Muscle of arm (tissue), 14 donors: ENCODE measurements around the gene INCA1. TPM values are rescaled to one million over a fixed set of nuclear protein-coding genes. Genes with fewer than 3 reads are reported as not detected.
"Not testable (repeated sequence)": the region's sequence is repeated elsewhere in the genome, so short reads cannot be mapped to it uniquely, and the experiment has no call there.

ENCODE experiments used
- DNase-seq: peaks from one replicate; pipeline ENCODE4 v3.0.0-alpha.2; 2013
- long read RNA-seq, 11 donors: transcript quantifications; one replicate each; lab custom pipeline, GENCODE V29; 2026
- polyA plus RNA-seq, 12 donors: library from polyadenylated mRNA; unstranded; fragments of 120-200 nt; gene quantifications; one replicate each; pipeline ENCODE4 v1.2.1, GENCODE V29; 2013; ENCODE audit not compliant: insufficient read length in 12 of 12

Gene INCA1, protein sequence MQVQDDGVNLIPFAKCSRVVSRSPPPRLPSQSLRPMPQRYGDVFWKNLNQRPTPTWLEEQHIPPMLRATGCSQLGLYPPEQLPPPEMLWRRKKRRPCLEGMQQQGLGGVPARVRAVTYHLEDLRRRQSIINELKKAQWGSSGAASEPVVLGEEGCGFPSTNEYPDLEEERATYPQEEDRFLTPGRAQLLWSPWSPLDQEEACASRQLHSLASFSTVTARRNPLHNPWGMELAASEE
- polyA plus RNA-seq: 1 to 10 TPM in 10 of 12 donors, not detected in 2; 3.1 to 6.8 (median 4.7) TPM
- long read RNA-seq, donor 1: 0 reads
- long read RNA-seq, donor 2: 0 reads
- long read RNA-seq, donor 3: 0 reads
- long read RNA-seq, donor 4: 0 reads
- long read RNA-seq, donor 5, partial matches to known transcripts: 74 of 95 reads
- long read RNA-seq, donor 5, other reads (novel, unspliced or antisense): 21 of 95 reads
- long read RNA-seq, donor 6: 0 reads
- long read RNA-seq, donor 7: 0 reads
- long read RNA-seq, donor 8, partial matches to known transcripts: 69 of 90 reads
- long read RNA-seq, donor 8, other reads (novel, unspliced or antisense): 21 of 90 reads
- long read RNA-seq, donor 9: 0 reads
- long read RNA-seq, donor 10: 0 reads
- long read RNA-seq, donor 11, partial matches to known transcripts: 9 of 9 reads
- long read RNA-seq, donor 11, other reads (novel, unspliced or antisense): 0 of 9 reads

DNA sequence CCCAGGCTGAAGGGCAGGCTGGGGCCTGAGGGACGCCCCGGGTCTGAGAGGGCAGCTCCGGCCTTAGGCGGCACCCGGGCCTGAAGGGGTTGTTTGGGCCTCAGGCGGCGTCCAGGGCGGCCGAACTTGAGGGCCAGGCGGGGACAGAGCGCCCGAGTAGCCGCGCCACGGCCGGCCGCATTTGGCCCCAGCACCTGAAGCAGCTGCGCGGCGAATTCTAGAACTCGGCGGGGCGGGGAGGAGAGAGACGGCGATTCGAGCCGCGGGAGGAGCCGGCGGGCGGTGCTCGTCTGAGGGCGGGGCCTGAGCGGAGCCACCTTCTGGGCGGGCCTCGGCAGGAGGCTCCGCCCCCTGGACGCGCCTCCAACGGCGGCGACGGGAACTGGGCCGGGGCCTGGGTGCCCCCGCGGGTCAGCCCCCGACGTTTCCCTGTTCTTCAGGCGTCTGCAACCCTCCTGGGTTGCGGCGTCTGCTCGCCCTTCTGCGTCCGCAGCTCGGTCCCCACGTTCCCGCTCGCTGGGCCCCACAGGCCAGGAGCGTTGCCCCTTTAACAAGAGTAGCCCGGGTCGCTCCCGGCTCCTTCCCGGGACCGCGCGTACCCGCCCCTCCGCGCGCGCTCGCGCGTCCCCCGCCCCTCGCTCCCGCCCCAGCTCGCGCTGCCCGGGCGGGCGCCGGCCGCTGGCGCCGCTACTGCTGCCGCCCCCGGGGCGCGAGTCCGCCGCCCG is at the start of gene INCA1, which contains the start of gene KIF1C:
TSS of gene INCA1 (minus strand) at position 221 of the 725 bp plus-strand sequence. CDS start 3,085 bp downstream, outside the sequence.
TSS of gene KIF1C (plus strand) at position 649 of the 725 bp plus-strand sequence. CDS start 2,297 bp downstream, outside the sequence.
- peak; percentile 91 for DNase-seq

DNA sequence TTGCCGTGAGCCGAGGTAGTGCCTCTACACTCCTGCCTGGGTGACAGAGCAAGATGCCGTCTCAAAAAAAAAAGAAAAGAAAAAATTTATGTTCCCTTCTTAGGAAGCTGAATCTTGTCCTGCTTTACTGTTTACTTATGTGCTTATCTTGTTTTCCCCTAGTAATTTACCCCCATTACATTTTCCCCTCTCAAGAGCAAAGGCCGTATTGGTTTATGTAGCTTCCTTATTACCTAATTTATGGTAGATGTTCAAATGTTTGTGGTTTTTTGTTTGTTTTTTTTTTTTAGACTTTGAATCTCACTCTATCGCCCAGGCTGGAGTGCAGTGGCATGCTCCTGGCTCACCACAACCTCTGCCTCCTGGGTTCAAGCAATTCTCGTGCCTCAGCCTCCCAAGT is 48.2 kb upstream of the INCA1 start:
- DNase-seq: no peak

DNA sequence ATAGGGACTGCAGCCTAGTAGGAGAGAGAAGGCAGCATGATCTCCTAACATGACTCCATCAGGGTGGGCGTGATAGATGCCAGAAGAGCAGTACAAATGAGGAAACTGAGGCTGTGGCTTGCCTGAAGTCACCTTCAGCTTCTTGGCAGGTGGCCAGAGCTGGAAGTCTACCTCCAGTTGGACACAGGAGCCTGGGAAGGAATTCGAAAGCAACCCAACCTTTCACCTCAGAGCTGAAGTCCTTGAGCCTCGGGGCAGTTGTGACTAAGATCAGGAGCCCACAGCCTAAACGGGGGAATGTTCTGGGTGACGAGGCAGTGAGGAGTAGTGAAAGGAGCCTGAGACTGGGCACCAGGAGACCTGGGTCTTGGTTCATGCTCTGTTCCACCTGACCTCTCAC is 47.3 kb upstream of the INCA1 start:
- DNase-seq: no peak

DNA sequence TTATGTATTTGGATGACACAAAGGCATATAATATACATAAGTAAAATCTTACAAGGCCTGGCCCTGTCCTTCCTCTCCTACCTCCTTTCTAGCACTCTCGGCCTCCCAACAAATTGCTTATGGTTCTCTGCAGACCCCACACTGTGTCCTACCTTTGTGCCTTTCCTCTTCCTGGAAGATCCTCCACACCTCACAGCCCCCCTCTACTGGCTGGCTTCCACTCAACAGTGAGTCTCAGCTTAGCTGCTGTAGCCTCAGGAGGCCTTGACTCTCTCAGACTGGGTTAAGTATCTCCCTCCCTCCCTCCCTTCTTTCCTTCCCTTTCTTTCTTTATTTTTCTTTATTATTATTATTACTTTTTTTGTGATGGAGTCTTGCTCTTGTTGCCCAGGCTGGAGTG is 46.2 kb upstream of the INCA1 start:
- no peak for DNase-seq

DNA sequence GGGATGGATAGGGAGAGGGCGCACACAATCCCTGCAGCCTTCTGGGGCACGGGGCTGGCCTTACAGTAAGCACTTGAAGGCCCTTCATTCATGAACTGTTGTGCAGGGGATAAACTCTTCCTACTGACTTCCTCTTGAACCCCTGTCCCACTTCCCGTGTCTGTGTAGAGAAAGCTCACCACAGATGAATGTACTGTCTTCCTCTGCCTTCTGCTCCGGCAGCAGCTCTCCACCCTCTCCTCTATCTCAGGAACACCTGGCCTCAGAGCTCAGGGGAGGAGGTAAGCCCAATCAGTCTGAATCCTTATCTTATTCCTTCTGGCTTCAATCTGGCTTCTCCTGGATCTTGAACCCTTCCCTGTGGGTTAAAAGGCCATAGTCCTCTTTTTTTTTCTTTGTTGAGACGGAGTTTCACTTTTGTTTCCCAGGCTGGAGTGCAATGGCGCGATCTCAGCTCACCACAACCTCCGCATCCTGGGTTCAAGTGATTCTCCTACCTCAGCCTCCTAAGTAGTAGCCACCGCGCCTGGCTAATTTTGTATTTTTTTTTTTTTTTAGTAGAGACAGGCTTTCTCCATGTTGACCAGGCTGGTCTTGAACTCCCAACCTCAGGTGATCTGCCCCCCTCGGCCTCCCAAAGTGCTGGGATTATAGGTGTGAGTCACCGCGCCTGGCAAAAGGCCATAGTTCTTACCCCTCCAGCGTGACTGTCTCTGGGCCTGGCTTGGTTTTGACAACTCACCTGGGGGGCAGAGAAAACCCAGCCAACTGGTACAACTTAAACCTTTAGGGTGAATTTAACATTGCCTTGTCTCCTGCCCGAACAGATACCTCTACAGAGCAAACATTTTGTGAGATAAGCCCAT is 45.1 kb upstream of the INCA1 start:
- DNase-seq: no peak

DNA sequence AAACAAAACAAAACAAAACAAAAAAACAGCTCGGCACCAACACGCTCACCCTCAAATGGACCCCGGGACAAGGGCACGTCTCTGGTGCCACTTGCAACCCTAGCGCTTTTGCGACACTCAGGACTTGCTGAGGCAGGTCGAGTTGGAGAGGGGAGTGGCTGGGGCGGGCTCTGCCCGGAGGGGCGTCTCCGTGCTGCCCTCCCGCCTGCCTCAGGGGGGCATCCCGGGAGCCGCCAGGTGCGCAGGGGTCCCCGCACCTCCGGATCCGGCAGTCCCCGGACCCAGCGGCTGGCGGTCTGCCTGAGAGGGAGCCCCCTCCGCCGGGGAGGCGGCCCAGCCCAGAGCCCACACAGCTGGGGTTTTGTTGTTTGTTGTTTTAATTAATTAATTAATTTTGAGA is 38.0 kb upstream of the INCA1 start, which contains the start of gene SLC52A1:
TSS of gene SLC52A1 (minus strand) at position 112 of the 400 bp plus-strand sequence. CDS start 820 bp downstream, outside the sequence.
- DNase-seq: no peak

DNA sequence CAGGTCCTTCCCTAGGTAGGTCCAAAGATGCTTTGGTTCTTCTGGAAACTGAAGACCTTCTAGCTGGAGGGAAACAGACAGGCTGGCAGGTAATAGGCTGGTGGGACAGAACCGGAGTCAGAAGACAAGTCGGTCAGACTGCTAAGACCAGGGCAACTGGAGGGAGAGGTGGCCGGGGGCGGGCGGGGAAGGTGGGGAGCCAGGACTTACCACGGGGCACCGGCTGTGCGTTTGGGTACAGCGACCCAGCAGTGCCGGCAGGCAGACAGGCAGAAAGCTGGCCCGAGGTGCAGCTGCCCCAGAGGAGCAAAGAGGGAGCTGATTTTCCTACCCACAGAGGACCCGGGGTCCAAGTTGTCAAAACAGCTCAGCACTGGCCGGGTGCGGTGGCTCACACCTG is 37.3 kb upstream of the INCA1 start:
- DNase-seq: no peak

DNA sequence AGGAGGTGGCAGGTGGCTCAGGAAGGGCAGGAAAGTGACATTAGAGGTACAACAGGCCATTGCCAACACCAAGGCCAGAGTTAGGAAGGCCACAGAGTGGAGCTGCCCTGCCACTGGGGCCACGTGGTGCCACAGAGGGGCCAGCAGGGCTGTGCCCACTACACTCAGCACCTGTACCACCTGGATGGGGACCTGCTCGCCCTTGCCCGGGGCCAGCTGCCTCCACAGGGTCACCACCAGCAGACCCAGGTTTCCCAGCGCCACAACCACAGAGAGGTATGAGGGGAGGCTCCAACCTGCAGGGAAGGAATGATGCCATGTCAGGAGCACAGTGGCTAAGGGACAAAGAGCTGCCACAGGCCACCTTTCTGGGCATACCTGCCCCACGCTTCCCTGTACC is 36.7 kb upstream of the INCA1 start:
- DNase-seq: no peak

DNA sequence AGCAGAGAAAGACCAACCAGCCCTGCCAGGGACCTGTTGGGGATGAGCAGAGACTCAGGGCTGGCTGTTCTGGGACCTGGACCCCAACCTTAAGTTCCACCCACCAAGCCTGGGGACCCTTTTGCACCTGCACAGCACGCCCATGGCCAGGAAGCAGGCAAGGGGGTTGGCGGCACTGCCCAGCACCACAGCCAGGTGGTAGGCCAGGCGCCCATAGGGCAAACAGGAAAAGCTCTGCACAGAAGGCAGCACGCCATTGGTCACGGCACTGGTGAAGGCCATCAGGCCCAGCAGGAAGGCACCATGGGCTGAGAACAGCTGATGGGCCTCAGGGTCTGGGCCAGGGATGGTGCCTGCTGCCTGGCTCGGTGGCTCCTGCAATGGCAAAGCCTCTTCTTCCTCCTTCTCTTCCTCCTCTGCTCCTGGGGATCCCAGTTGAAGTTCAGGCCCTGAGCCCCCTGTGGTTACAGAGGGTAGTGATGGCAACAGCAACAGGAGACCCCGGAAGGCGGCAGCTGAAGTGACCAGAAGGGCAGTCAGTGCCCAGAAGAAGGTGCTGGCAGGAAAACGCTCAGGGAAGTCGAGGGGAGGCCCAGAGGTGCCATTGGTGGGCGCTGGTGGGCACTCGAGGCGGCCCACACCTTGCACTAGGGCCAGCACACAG is 36.2 kb upstream of the INCA1 start:
- DNase-seq: no peak

DNA sequence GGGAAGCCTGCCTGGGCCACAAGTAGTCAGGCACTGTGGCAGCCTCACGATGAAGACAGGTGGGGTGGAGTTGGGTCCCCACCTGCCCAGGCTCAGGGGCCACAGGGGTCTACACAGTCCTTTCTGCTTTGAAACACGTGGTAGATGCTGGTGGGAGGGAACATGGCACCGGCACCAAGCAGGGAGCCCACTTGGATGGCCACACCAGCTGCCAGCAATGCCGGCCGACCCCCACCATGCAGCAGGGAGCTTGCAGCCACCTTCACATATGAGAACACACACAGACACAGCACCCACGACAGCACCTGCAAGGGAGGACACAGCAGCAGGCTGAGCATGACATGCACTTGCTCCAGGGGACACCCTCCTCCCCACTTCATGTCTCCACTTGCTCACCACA is 35.5 kb upstream of the INCA1 start:
- DNase-seq: no peak

DNA sequence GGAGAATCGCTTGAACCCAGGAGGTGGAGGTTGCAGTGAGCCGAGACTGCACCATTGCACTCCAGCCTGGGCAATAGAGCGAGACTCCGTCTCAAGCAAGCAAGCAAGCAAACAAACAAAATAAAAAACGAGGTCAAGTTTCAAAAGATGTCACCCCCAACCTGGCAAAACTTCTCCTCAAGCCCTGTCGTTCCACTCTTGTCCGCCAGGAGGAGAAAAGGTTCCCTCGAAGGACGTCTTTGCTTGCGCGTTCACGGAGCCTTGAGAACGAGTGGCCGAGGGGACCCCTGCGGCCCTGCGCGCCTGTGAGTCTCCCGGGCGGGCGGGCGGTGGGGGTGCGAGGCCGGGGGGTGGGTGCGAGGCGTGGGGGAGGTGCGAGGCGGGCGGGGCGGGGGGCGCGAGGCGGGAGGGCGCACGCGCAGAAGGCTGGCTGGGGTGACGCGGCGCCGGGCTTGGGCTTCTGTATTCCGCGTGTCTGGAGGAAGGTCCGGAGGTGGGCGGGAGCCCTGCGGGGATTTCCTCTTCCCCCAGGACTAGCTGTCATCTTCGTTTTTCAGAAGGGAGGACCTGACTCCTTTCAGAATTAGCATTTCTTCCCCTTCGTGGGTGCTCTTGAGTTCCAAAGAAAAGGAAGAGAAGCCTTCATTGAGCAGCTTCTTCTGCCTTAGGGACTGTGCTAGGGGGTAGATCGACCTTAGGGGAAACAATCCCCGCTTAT is 34.2 kb upstream of the INCA1 start:
- peak; percentile 85 for DNase-seq

DNA sequence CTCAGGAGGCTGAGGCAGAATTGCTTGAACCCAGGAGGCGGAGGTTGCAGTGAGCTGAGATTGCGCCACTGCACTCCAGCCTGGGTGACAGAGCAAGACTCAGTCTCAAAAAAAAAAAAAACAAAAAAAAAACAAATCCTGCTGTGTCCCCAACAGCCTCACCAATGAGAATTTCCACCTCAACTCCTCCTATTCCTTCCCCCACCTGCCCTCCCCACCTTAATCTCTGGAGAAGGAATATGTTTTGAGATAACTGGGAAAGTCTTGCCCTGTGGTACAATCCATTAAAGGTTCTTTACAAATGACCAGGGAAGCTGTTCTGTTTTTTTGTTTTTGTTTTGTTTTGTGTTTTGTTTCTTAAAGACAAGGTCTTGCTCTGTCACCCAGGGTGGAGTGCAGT is 32.8 kb upstream of the INCA1 start:
- not testable (repeated sequence) for DNase-seq

DNA sequence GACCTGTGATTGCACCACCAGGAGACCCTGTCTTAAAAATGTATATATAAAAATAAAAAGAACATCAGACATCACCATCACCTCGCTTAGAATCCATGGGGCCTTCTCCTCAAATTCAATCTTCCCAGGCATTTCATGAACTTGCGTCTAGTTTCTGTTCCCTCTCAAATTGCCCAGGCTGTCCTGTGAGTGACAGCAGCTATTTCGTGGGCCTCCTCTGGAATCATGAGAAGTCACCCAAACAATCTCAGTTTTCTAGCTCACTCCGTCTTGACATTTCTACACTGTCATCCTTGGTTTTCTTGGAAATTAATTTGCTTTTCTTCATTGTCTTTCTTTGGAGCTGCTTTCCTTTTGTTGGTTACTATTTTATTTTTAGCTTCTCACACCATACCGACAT is 30.6 kb upstream of the INCA1 start:
- DNase-seq: no peak

DNA sequence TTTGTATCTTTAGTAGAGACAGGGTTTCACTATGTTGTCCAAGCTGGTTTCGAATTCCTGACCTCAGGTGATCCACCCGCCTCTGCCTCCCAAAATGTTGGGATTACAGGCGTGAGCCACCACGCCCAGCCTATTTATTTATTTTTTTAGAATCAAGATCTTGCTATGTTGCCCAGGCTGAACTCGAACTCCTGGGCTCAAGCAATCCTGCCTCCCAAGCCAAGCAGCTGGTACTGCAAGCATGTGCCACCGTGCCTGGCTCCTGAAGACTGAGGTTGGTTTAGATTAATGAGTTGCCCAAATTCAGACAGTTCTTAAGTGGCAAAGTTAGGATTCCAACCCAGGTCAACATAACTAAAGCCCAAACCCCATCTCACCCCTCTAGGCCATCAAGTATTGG is 30.0 kb upstream of the INCA1 start:
- DNase-seq: no peak

DNA sequence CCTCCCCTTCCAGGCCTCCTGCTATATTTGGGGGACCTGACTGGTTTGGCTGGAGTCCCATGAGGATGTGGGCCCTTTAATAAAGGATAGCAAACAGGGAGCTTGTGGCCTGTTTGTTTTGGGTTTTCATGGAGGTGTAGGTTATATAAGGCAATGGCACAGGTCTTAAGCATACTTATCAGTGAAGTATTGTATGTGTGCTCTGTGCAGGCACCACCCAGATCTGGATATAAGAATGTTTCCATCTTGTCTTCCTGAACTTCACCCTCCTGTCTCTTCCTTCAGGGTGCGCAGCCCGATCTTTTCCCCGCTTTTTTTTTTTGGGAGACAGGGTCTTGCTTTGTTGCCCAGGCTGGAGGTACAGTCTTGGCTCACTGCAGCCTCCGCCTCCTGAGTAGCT is 27.3 kb upstream of the INCA1 start:
- no peak for DNase-seq

DNA sequence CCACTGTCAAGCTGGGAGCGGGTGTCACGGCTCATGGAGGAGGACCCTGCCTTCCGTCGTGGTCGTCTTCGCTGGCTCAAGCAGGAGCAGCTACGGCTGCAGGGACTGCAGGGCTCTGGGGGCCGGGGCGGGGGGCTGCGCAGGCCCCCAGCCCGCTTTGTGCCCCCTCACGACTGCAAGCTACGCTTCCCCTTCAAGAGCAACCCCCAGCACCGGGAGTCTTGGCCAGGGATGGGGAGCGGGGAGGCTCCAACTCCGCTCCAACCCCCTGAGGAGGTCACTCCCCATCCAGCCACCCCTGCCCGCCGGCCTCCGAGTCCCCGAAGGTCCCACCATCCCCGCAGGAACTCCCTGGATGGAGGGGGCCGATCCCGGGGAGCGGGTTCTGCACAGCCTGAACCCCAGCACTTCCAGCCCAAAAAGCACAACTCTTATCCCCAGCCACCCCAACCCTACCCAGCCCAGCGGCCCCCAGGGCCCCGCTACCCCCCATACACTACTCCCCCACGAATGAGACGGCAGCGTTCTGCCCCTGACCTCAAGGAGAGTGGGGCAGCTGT is 26.3 kb upstream of the INCA1 start:
- no peak for DNase-seq

DNA sequence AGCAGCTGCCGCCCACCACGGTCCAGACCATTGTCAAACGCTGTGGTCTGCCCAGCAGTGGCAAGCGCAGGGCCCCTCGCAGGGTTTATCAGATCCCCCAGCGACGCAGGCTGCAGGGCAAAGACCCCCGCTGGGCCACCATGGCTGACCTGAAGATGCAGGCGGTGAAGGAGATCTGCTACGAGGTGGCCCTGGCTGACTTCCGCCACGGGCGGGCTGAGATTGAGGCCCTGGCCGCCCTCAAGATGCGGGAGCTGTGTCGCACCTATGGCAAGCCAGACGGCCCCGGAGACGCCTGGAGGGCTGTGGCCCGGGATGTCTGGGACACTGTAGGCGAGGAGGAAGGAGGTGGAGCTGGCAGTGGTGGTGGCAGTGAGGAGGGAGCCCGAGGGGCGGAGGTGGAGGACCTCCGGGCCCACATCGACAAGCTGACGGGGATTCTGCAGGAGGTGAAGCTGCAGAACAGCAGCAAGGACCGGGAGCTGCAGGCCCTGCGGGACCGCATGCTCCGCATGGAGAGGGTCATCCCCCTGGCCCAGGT is 24.9 kb upstream of the INCA1 start:
- DNase-seq: no peak

DNA sequence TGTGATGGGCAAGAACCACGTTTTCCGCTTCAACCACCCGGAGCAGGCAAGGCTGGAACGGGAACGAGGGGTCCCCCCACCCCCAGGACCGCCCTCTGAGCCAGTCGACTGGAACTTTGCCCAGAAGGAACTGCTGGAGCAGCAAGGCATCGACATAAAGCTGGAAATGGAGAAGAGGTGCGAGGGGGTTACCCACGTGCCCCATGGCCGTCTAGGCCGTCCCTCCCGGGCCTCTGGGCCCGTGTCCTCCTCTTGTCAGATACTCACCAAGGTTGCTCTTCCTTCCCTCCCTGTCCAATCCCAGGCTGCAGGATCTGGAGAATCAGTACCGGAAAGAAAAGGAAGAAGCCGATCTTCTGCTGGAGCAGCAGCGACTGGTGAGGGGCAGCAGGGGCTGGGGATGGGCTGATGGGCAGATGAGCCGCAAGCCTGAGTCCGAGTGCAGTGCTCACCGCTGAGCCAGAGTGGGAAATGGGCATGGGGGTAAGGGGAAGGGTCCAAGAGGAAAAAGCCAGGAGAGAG is 23.2 kb upstream of the INCA1 start:
- DNase-seq: no peak

DNA sequence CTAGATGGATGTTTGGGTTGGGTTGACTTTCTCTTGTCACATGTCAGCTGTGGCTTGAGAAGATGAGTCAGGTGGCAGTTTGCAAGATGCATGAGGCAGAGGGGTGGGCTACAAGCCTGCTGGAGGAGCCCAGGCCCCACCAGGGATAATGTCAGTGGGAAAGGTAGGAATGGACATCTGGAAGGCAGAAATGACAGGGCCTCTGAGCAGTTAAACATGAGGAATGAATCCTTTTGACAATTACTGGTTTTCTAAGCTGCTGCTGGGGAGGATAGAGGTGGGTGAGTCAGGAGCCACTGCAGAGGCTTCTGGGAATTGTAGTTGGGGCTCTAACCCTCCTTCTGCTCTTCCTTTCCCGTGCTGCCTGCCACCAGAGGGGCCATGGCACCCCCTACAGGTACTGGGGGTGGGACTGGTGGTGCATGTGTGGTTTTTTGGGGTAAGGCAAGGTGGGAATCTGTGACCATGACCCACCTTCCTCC is 22.2 kb upstream of the INCA1 start:
- no peak for DNase-seq
